Forelimb muscle (tissue), 1 donor: ENCODE measurements around the gene PKN1. TPM values are rescaled to one million over a fixed set of nuclear protein-coding genes. Genes with fewer than 3 reads are reported as not detected.
"Not testable (repeated sequence)": the region's sequence is repeated elsewhere in the genome, so short reads cannot be mapped to it uniquely, and the experiment has no call there.

ENCODE experiments used
- DNase-seq: peaks from one replicate; pipeline ENCODE4 v3.0.0-alpha.2; 2013; ENCODE audit warnings: low read depth
- polyA plus RNA-seq: library from polyadenylated mRNA; unstranded; fragments of 120-200 nt; gene quantifications from one replicate; pipeline ENCODE4 v1.2.1, GENCODE V29; 2013; ENCODE audit not compliant: insufficient read length

Gene PKN1
- polyA plus RNA-seq, result 65.8 TPM

- DNase-seq, result no peak
These were observed at the start of gene PKN1 for GRCh38 chr19:14432791-14433553. TSS of gene PKN1 (plus strand) at chr19:14433306. CDS start at chr19:14433522, 216 bp downstream.

- DNase-seq, result no peak
These were observed 49.2 kb upstream of the PKN1 start for GRCh38 chr19:14383661-14384555.

- DNase-seq, result no peak
These were observed 47.6 kb upstream of the PKN1 start for GRCh38 chr19:14385492-14385891.

- no peak for DNase-seq
These were observed 42.6 kb upstream of the PKN1 start for GRCh38 chr19:14390548-14390947.

GRCh38 chr19:14391156-14391821 lies 41.8 kb upstream of the PKN1 start:
- no peak for DNase-seq

- no peak for DNase-seq
These were observed 39.8 kb upstream of the PKN1 start for GRCh38 chr19:14393329-14393728.

GRCh38 chr19:14394167-14394566 lies 38.9 kb upstream of the PKN1 start:
- DNase-seq, result no peak

- no peak for DNase-seq
These were observed 37.8 kb upstream of the PKN1 start for GRCh38 chr19:14395262-14395661.

- DNase-seq, result no peak
These were observed 37.3 kb upstream of the PKN1 start for GRCh38 chr19:14395710-14396336.

- not testable (repeated sequence) for DNase-seq
These were observed 36.4 kb upstream of the PKN1 start for GRCh38 chr19:14396730-14397129.

- DNase-seq, result not testable (repeated sequence)
These were observed 35.9 kb upstream of the PKN1 start for GRCh38 chr19:14397168-14397567.

GRCh38 chr19:14400951-14401431 lies 32.1 kb upstream of the PKN1 start:
- DNase-seq, result no peak

GRCh38 chr19:14401468-14402195 lies 31.5 kb upstream of the PKN1 start:
- no peak for DNase-seq

GRCh38 chr19:14402332-14403144 lies 30.6 kb upstream of the PKN1 start:
- DNase-seq, result no peak

GRCh38 chr19:14403145-14403930 lies 29.8 kb upstream of the PKN1 start:
- DNase-seq, result not testable (repeated sequence)

GRCh38 chr19:14404312-14404711 lies 28.8 kb upstream of the PKN1 start:
- DNase-seq, result no peak

GRCh38 chr19:14405380-14405757 lies 27.7 kb upstream of the PKN1 start:
- no peak for DNase-seq

- no peak for DNase-seq
These were observed 27.1 kb upstream of the PKN1 start for GRCh38 chr19:14405758-14406644.
